ENCODE results near the gene KRTAP10-3.

DNA sequence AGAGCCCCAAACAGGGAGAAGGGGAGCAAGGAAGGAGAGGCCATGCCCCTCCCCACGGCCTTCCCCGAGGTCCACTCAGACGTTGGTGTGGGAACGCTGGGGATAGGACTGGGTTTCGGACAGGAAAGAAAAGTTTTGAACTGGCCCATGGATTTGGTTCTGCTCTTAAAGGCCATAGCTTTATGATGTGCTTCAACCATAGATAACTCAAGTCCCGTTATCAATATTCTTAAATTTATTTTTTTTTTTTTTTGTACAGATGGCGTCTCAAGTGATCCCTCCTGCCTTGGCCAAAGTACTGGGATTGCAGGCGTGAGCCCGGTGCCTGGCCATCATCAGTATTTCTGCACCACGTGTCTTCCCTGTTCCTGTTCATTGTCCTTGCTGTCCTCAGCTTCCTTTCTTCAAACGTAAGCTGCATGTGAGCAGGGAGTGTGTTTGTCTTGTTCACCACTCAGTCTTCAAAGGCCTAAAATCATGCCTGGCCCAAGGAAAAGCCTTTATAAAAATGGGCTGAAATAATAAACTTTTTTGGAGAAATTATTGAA, 17.8 kb downstream of the KRTAP10-3 start:
- TF ChIP-seq FOXJ3 (CRISPR knock-in tag; IDR thresholded peaks at IDR 0.05) = no peak
- TF ChIP-seq, protein P1, sequence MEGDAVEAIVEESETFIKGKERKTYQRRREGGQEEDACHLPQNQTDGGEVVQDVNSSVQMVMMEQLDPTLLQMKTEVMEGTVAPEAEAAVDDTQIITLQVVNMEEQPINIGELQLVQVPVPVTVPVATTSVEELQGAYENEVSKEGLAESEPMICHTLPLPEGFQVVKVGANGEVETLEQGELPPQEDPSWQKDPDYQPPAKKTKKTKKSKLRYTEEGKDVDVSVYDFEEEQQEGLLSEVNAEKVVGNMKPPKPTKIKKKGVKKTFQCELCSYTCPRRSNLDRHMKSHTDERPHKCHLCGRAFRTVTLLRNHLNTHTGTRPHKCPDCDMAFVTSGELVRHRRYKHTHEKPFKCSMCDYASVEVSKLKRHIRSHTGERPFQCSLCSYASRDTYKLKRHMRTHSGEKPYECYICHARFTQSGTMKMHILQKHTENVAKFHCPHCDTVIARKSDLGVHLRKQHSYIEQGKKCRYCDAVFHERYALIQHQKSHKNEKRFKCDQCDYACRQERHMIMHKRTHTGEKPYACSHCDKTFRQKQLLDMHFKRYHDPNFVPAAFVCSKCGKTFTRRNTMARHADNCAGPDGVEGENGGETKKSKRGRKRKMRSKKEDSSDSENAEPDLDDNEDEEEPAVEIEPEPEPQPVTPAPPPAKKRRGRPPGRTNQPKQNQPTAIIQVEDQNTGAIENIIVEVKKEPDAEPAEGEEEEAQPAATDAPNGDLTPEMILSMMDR (IDR thresholded peaks at IDR 0.05) = no peak
- TF ChIP-seq CHD2 (IDR thresholded peaks at IDR 0.05; ENCODE audit: low read length, partially characterized antibody) = no peak

Data from SK-N-SH (cell line).